Activated T-helper 17 cell treated with anti-CD3 and anti-CD28 coated beads, Interleukin-2, amount 50 U/mL, for 72 hours (primary cell): ENCODE measurements around the gene CCDC85A. TPM values are rescaled to one million over a fixed set of nuclear protein-coding genes. Genes with fewer than 3 reads are reported as not detected.

Experiments used
- ATAC-seq: fragments of 150-1000 bp; cut with Tn5 transposase; replicated peaks from 2 replicates; pipeline ENCODE4 v1.10.0; 2021; ENCODE audit warnings: mild to moderate bottlenecking, moderate library complexity
- H3K27ac Mint-ChIP-seq: one replicate; pipeline ENCODE4 v1.8.0; 2022; ENCODE audit warnings: mixed read lengths
- H3K27me3 Mint-ChIP-seq: one replicate; pipeline ENCODE4 v1.8.0; 2022; ENCODE audit warnings: mixed read lengths
- H3K36me3 Mint-ChIP-seq: one replicate; pipeline ENCODE4 v1.8.0; 2022; ENCODE audit warnings: low read depth, mild to moderate bottlenecking, mixed read lengths
- H3K4me1 Mint-ChIP-seq: one replicate; pipeline ENCODE4 v1.8.0; 2022; ENCODE audit warnings: mixed read lengths
- H3K4me3 Mint-ChIP-seq: one replicate; pipeline ENCODE4 v1.8.0; 2022; ENCODE audit warnings: mild to moderate bottlenecking, mixed read lengths
- H3K9me3 Mint-ChIP-seq: one replicate; pipeline ENCODE4 v1.8.0; 2022; ENCODE audit warnings: mixed read lengths
- total RNA-seq, 2 donors: library from RNA; stranded (reverse); gene quantifications; one replicate each; pipeline ENCODE4 v1.2.3, GENCODE V29; 2022

The CCDC85A gene
- total RNA-seq, 2 donors from 2014 or later: not detected

DNA sequence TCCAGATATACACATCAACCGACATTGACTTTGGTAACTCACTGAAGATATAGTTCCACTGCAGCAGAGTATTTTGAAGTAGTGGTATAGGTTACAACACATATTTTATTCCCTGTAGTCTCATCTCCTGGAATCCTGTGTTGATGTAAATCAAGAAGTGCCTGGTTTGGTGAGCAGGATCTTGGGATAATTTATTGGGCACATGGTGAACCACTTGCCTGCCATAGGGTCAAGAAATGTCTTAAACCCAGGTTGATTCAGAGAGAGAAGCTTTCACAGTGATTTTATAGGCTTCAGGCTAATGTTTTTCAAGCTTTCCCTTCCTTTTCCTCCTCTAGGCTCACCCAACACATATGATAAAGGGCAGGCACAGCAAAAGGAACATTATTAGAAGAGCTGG, 24.6 kb downstream of the CCDC85A start:
- Mint-ChIP-seq H3K9me3 (peaks cover 4% of the 10 kb centered on the region), H3K36me3 (no peaks in the 10 kb centered on the region), H3K27me3 (no peaks in the 10 kb centered on the region), H3K27ac (no peak overlapping the region), H3K4me3 (no peak overlapping the region), H3K4me1 (no peaks in the 10 kb centered on the region)
- no peak for ATAC-seq

DNA sequence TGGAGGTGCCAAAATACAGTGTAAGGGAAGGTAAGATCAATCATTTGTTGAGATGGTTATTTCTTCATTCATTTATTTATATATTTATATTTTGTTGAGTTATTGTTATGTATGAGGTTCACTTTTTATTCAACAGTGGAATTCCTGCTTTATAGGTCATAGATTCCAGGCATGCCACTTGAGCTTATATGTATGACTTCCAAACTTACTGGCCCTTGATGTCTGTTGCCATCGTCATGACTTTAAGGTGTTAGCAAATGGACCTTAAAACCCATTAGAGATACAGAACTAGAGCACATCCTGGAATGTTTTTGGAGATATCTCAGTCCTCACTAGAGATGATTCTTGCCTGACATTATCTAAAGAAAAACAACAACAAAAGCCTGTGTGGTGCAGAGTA, 25.9 kb downstream of the CCDC85A start:
- Mint-ChIP-seq H3K9me3 (peaks cover 4% of the 10 kb centered on the region), H3K4me3 (no peak overlapping the region), H3K36me3 (no peaks in the 10 kb centered on the region), H3K27me3 (no peaks in the 10 kb centered on the region), H3K27ac (no peak overlapping the region), H3K4me1 (no peaks in the 10 kb centered on the region)
- no peak for ATAC-seq

DNA sequence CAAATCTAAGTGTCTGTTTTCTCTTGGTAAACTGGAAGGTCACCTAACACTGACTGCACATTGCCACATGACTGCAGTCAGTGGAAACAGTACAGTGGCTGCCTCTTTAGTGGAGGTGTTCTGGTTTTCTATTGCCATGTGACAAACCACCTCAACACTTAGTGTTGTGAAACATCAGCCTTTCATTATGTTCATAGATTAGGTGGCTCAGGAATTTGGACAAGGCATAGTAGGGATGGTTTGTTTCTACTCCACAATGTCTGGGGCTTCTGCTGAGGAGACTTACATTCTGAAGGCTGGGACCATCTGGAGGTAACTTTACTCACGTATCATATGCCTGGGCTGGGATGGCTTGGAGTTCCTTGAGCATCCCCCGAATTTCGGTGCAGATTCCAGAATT, 26.5 kb downstream of the CCDC85A start:
- ATAC-seq: no peak
- no peak overlapping the region for H3K27ac Mint-ChIP-seq
- H3K4me1 Mint-ChIP-seq: no peaks in the 10 kb centered on the region
- H3K36me3 Mint-ChIP-seq: no peaks in the 10 kb centered on the region
- peaks cover 4% of the 10 kb centered on the region for H3K9me3 Mint-ChIP-seq
- no peaks in the 10 kb centered on the region for H3K27me3 Mint-ChIP-seq
- H3K4me3 Mint-ChIP-seq: no peak overlapping the region

DNA sequence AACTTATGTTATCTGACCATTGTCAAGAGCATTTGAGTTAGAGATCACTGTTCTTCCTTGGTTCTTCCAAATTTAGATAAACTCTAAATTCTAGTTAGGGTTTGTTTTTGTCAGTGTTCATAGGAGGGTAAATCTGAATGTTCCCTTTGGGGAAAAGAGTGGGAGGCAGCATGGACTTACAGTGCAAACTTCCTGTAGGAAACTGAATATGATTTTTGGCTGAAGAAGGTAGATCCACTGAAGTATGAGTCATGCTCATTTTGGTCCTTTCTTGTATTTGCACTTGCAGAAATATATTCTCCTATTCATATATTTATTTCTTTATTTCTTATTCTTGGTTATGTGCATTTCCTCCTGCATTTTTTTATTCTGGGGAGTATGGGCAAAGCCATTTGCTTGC, 27.3 kb downstream of the CCDC85A start:
- Mint-ChIP-seq H3K4me1 (no peaks in the 10 kb centered on the region), H3K27ac (no peak overlapping the region), H3K36me3 (no peaks in the 10 kb centered on the region), H3K4me3 (no peak overlapping the region), H3K9me3 (peaks cover 4% of the 10 kb centered on the region), H3K27me3 (no peaks in the 10 kb centered on the region)
- ATAC-seq: no peak

DNA sequence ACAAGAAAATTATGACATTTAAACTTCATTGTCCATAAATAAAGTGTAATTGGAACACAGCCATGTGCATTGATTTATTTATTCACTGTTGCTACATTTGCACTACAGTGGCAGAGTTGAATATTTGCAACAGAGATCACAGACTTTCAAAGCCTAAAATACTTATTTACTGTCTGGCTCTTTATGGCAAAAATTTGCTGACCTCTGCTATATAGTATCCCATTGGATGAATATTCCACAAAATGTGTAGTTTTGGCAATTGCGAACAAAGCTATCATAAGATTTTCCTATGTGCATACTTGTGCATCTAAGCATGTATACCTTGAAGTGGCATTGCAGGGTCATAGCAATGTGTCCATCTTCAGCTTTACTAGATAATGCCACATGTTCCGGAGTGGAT, 32.1 kb downstream of the CCDC85A start:
- Mint-ChIP-seq H3K9me3 (peaks cover 4% of the 10 kb centered on the region), H3K27me3 (no peaks in the 10 kb centered on the region), H3K4me1 (no peaks in the 10 kb centered on the region)

DNA sequence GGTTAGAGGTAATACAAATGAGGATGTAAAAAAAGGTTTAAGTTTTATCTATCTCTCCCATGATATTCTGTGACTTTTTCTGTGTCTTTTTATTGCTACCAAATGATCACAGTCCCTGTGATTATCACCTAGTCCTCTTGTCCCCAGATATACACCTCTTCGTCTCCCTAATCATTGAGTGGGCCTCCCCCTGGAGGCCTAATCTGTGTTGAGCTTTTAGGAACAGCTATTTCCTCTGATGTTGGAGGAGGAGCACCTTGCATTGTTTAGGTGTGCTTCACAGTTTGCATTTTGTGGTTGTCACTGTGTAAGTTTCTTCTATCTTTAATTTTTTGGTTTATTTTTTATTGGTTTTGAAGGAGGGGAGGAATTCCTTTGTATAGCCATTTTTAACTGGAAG, 33.3 kb downstream of the CCDC85A start:
- no peak overlapping the region for H3K4me3 Mint-ChIP-seq
- H3K4me1 Mint-ChIP-seq: no peaks in the 10 kb centered on the region
- H3K27me3 Mint-ChIP-seq: no peaks in the 10 kb centered on the region
- no peaks in the 10 kb centered on the region for H3K9me3 Mint-ChIP-seq
- no peaks in the 10 kb centered on the region for H3K36me3 Mint-ChIP-seq
- no peak for ATAC-seq
- H3K27ac Mint-ChIP-seq: no peak overlapping the region

More for the DNA sequence above, 32.1 kb downstream of the CCDC85A start:
- Mint-ChIP-seq H3K4me3 (no peak overlapping the region), H3K36me3 (no peaks in the 10 kb centered on the region), H3K27ac (no peak overlapping the region)
- ATAC-seq: no peak

DNA sequence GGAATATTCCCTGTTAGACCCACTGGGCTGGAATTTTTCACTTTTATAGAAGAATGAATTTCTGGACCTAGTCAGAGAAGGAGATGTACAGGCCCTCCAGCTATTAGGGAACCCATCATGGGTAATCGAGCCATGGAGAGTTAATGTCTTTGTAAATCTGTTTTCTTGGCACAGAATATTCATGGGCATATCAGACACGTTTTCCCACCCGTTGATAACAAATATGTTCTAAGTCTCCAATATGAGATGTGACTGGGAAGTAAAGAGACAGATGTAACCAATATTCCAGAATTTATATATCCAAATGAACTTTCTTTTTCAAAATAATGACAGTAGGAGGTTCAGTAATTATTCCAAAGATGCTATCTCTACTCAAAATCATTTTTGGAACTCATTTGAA, 38.7 kb downstream of the CCDC85A start:
- Mint-ChIP-seq H3K9me3 (peaks cover 3% of the 10 kb centered on the region), H3K27me3 (no peaks in the 10 kb centered on the region), H3K4me1 (no peaks in the 10 kb centered on the region), H3K4me3 (no peak overlapping the region), H3K27ac (no peak overlapping the region), H3K36me3 (no peaks in the 10 kb centered on the region)
- ATAC-seq: no peak

DNA sequence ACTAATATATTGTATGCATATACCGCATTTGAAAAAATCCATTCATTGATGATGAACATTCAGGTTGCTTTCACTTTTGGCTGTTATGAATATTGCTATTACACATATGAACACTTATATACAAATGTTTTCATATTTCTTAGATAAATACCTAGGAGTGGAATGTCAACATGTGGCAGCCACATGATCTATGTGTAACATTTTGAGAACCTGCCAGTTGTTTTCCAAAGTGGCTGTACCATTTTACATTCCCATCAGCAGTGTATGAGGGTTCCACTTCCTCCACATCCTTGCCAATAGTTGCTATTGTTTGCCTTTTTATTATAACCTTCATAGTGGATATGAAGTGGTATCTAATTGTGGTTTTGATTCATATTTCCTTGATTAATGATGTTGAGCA, 40.5 kb downstream of the CCDC85A start:
- Mint-ChIP-seq H3K9me3 (peaks cover 6% of the 10 kb centered on the region), H3K36me3 (no peaks in the 10 kb centered on the region), H3K4me1 (no peaks in the 10 kb centered on the region), H3K27me3 (no peaks in the 10 kb centered on the region), H3K4me3 (no peak overlapping the region), H3K27ac (no peak overlapping the region)
- no peak for ATAC-seq

DNA sequence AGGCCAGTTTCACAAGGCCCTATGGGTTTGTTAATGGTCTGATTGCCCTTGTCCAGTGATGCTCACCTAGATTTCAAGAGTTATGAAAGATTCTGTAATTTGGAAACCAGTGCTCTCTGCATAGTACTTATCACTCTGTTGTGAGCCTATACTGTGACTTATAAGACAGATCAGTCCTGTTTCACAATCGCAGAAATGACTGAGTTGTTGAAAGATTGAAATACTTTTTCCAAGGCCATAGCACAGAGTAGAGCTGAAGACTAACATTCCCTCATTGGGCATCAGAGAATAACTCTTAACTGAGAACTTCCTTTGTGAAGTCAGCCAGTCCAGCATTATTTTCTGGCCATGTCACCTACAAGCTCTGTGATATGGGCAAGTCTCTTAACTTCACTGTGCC, 44.0 kb downstream of the CCDC85A start:
- Mint-ChIP-seq H3K27ac (no peak overlapping the region), H3K27me3 (no peaks in the 10 kb centered on the region), H3K9me3 (peaks cover 16% of the 10 kb centered on the region), H3K36me3 (no peaks in the 10 kb centered on the region), H3K4me1 (no peaks in the 10 kb centered on the region), H3K4me3 (no peak overlapping the region)
- no peak for ATAC-seq

DNA sequence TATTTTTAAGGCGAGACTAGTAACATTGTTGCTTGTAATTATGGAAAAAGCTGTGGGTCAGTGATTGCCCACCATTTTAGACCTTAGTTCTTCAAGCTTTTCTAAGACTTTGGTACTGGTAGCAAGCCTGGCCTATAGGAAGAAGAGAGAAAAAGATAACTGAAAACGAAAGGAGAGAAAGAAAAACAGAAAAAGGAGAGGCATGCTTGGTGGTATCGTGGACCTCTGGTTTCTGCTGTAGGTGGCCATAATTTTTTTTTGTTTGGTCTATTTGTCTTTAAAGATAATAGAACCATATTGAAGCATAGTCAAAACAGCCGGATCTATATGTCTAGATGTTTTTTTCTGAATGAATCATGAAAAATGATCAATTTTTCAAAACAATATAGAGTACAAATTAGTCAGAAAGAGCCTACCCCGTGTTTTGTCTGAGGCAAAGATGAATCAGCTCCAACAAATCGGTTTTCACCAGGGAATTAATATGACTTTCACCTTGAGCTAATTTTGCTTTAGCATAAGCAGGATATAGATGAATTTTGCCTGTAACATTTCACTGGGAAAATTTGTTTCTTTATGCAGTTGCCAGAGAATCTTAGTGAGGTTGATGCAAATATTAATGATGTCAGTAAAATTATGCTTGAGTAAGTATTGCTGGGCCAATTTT, 45.7 kb downstream of the CCDC85A start:
- no peaks in the 10 kb centered on the region for H3K4me1 Mint-ChIP-seq
- ATAC-seq: no peak
- no peak overlapping the region for H3K4me3 Mint-ChIP-seq
- no peak overlapping the region for H3K27ac Mint-ChIP-seq
- no peaks in the 10 kb centered on the region for H3K27me3 Mint-ChIP-seq
- peaks cover 16% of the 10 kb centered on the region for H3K9me3 Mint-ChIP-seq
- no peaks in the 10 kb centered on the region for H3K36me3 Mint-ChIP-seq

DNA sequence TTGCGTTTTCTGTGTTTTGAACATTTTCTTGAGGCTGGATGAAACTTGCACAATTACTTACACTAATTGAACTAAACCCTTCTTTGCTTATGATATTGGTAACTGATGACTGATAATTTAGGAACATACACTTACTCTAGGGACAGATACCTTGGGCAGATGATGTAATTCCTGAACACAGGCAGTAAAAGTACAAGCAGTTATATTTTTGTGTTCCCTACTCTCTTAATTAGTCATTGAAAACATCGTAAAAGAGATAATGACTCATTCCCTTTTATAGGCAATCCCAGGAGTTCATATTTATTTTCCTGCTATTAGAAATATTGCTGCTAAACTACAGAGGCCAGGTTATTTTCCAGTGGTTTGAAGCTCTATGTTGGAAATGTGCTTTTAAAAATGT, 46.4 kb downstream of the CCDC85A start:
- Mint-ChIP-seq H3K36me3 (no peaks in the 10 kb centered on the region), H3K27ac (no peak overlapping the region), H3K4me3 (no peak overlapping the region), H3K9me3 (peaks cover 16% of the 10 kb centered on the region), H3K27me3 (no peaks in the 10 kb centered on the region), H3K4me1 (no peaks in the 10 kb centered on the region)
- no peak for ATAC-seq

DNA sequence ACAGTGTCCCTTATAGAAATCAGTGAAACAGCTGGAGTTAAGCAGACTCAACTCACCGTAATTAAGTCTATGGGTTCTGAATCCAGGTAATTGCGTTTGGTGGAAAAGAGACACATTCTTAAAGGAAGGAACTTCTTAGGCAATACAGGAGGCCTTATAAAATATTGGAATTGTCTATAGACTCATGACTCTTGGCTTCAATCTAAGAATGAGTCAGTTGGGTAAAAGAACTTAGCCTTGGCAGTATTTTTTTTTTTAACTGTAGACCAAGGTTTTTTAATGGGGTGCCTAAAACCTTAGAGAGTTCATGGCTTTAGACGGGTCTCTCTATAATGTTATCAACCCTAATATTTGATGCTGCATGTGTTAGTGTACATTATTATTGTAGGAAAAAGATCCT, 47.6 kb downstream of the CCDC85A start:
- H3K27me3 Mint-ChIP-seq: no peaks in the 10 kb centered on the region
- no peak for ATAC-seq
- H3K36me3 Mint-ChIP-seq: no peaks in the 10 kb centered on the region
- no peak overlapping the region for H3K27ac Mint-ChIP-seq
- H3K4me1 Mint-ChIP-seq: no peaks in the 10 kb centered on the region
- peaks cover 16% of the 10 kb centered on the region for H3K9me3 Mint-ChIP-seq
- no peak overlapping the region for H3K4me3 Mint-ChIP-seq

DNA sequence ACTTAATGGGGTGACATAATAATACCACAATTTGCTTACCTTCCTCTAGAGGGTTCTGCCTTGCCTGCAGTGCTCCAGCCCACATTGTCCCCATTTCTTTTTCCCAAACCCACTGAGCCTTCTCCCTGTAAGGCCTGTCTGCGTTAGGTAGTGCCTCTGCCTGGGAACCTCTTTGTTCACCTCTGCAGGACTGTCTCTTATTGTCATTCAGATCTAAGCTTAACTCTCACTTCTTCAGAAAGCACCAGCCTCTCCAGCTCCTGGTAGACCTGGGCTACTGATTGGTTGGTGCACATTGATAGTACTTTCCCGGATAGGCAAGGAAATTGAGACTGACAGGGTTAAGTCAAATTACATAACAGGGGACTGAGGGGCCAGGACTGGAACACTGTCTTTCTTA, 49.1 kb downstream of the CCDC85A start:
- Mint-ChIP-seq H3K36me3 (no peaks in the 10 kb centered on the region), H3K4me3 (no peak overlapping the region), H3K27me3 (no peaks in the 10 kb centered on the region), H3K4me1 (no peaks in the 10 kb centered on the region), H3K9me3 (peaks cover 16% of the 10 kb centered on the region), H3K27ac (no peak overlapping the region)
- no peak for ATAC-seq

DNA sequence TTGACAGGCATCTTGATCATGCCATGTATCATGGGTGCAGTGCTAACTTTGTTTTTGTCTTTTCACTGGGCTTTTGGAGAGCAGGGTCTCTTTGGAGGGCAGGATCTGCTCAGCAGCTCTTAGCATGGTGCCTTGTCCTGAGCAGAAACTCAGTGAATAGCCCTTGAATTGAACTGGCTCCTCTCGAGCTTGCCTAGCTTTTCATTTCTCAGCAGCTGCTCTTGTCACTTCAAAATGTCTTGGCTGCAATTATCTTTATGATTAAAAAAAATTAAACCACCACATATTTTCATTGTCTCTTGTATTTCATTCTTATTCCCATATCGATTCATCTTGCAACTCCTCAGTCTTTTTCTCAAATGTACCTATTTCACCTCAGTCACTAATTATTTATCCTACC, 50.5 kb downstream of the CCDC85A start:
- no peaks in the 10 kb centered on the region for H3K27me3 Mint-ChIP-seq
- no peak overlapping the region for H3K4me3 Mint-ChIP-seq
- no peaks in the 10 kb centered on the region for H3K36me3 Mint-ChIP-seq
- no peak for ATAC-seq
- H3K4me1 Mint-ChIP-seq: no peaks in the 10 kb centered on the region
- H3K27ac Mint-ChIP-seq: no peak overlapping the region
- H3K9me3 Mint-ChIP-seq: peaks cover 15% of the 10 kb centered on the region

DNA sequence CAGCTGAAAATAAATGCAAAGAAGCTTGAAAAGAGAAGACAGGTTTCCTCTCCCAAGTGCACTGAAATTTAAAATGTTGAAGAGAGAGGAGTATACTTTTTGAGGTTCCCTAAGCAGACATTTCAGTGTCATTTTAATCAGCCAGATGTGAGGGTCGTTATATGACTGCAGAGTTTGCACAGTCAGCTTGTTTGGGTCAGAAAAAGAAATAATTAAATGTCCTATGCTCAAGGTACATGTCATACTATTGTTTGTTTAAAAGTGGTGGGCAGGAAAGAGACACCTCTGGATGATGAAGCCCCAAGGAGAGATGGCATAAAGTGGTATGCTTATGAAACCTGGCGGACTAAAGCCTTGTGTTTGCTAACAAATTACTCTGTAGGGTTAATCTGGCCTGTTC, 55.2 kb downstream of the CCDC85A start:
- Mint-ChIP-seq H3K27me3 (no peaks in the 10 kb centered on the region), H3K36me3 (no peaks in the 10 kb centered on the region), H3K9me3 (peaks cover 15% of the 10 kb centered on the region), H3K27ac (no peak overlapping the region), H3K4me3 (no peak overlapping the region), H3K4me1 (no peaks in the 10 kb centered on the region)
- no peak for ATAC-seq

DNA sequence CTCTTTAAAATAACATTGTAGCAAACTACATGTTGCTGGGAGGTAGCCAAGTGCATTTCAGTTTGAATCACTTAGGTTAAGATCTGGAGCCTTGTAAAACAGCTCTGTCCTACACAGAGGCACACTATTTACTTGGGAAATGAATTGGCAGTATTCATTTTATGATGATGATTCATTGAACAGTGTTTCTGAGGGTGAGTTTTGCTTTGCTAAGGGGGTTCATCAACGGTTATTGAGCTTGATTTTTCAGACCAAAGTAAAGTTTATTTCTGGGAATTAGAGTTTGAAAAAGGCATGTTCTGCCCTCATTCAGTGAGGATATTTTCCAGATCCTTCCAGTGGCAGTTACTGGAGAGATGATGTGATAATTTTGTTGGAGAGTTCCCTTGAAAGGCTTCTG, 55.6 kb downstream of the CCDC85A start:
- ATAC-seq: no peak
- H3K4me3 Mint-ChIP-seq: no peak overlapping the region
- H3K4me1 Mint-ChIP-seq: no peaks in the 10 kb centered on the region
- H3K9me3 Mint-ChIP-seq: peaks cover 15% of the 10 kb centered on the region
- no peaks in the 10 kb centered on the region for H3K36me3 Mint-ChIP-seq
- no peaks in the 10 kb centered on the region for H3K27me3 Mint-ChIP-seq
- H3K27ac Mint-ChIP-seq: no peak overlapping the region
